ENCODE data around the gene SLC46A3. TPM values are rescaled to one million over a fixed set of nuclear protein-coding genes. Genes with fewer than 3 reads are reported as not detected.
A peak's percentile ranks its signal among the peaks of the same experiment; 100 is the strongest.

SLC46A3 gene
- 2.8 and 5.5 TPM in 2 replicates for total RNA-seq (ENCODE audit: low replicate concordance)
- long read RNA-seq, transcript SLC46A3-201 (6 exons, 3,173 nt) = major isoform, 13 of 20 reads
- long read RNA-seq, partial matches to known transcripts = 2 of 20 reads
- long read RNA-seq, other reads (novel, unspliced or antisense) = 2 of 20 reads

GRCh38 chr13:28718543-28719226, at the start of gene SLC46A3:
SLC46A3 (minus strand) TSS chr13:28718970; CDS start chr13:28717998, 972 bp downstream.
- Mint-ChIP-seq H3K4me3 (peak within 1 kb of the TSS; percentile 95), H3K27ac (peak within 1 kb of the TSS; percentile 73), H3K9me3 (no peaks in the 10 kb centered on the region), H3K36me3 (no peaks in the 10 kb centered on the region), H3K4me1 (ENCODE audit: unreplicated experiment) (peaks cover 7% of the 10 kb centered on the region), H3K27me3 (peaks cover 58% of the 10 kb centered on the region)
- TF ChIP-seq CTCF (conservative IDR thresholded peaks at IDR 0.05) = peak; percentile 34
- peak; percentile 96 for DNase-seq (ENCODE audit: extremely low spot score, unreplicated experiment)

- no peak for TF ChIP-seq CTCF (conservative IDR thresholded peaks at IDR 0.05)
- no peaks in the 10 kb centered on the region for H3K36me3 Mint-ChIP-seq
These were observed 45.1 kb upstream of the SLC46A3 start for GRCh38 chr13:28763887-28764286.

GRCh38 chr13:28761586-28761985, 42.8 kb upstream of the SLC46A3 start:
- H3K9me3 Mint-ChIP-seq = peaks cover 5% of the 10 kb centered on the region
- no peak for TF ChIP-seq CTCF (conservative IDR thresholded peaks at IDR 0.05)
- no peak overlapping the region for H3K4me3 Mint-ChIP-seq
- no peaks in the 10 kb centered on the region for H3K36me3 Mint-ChIP-seq
- DNase-seq (ENCODE audit: extremely low spot score, unreplicated experiment) = no peak
- no peaks in the 10 kb centered on the region for H3K27me3 Mint-ChIP-seq
- no peak overlapping the region for H3K27ac Mint-ChIP-seq
- H3K4me1 Mint-ChIP-seq (ENCODE audit: unreplicated experiment) = no peaks in the 10 kb centered on the region

More at GRCh38 chr13:28763887-28764286, 45.1 kb upstream of the SLC46A3 start:
- H3K4me3 Mint-ChIP-seq = no peak overlapping the region
- no peaks in the 10 kb centered on the region for H3K4me1 Mint-ChIP-seq (ENCODE audit: unreplicated experiment)
- H3K27ac Mint-ChIP-seq = no peak overlapping the region
- no peak for DNase-seq (ENCODE audit: extremely low spot score, unreplicated experiment)
- H3K9me3 Mint-ChIP-seq = peaks cover 4% of the 10 kb centered on the region
- no peaks in the 10 kb centered on the region for H3K27me3 Mint-ChIP-seq

GRCh38 chr13:28755546-28755870, 36.7 kb upstream of the SLC46A3 start:
- TF ChIP-seq CTCF (conservative IDR thresholded peaks at IDR 0.05) = no peak

GRCh38 chr13:28754698-28755545, 36.2 kb upstream of the SLC46A3 start:
- TF ChIP-seq CTCF (conservative IDR thresholded peaks at IDR 0.05) = no peak
- H3K4me1 Mint-ChIP-seq (ENCODE audit: unreplicated experiment) = no peaks in the 10 kb centered on the region
- no peaks in the 10 kb centered on the region for H3K36me3 Mint-ChIP-seq
- no peak for DNase-seq (ENCODE audit: extremely low spot score, unreplicated experiment)
- H3K27ac Mint-ChIP-seq = peak overlapping the region; percentile 89
- H3K9me3 Mint-ChIP-seq = peaks cover 5% of the 10 kb centered on the region
- no peaks in the 10 kb centered on the region for H3K27me3 Mint-ChIP-seq
- no peak overlapping the region for H3K4me3 Mint-ChIP-seq

More at GRCh38 chr13:28755546-28755870, 36.7 kb upstream of the SLC46A3 start:
- H3K27ac Mint-ChIP-seq = no peak overlapping the region
- no peaks in the 10 kb centered on the region for H3K36me3 Mint-ChIP-seq
- peaks cover 5% of the 10 kb centered on the region for H3K9me3 Mint-ChIP-seq
- no peak for DNase-seq (ENCODE audit: extremely low spot score, unreplicated experiment)
- no peaks in the 10 kb centered on the region for H3K27me3 Mint-ChIP-seq
- H3K4me1 Mint-ChIP-seq (ENCODE audit: unreplicated experiment) = no peaks in the 10 kb centered on the region
- no peak overlapping the region for H3K4me3 Mint-ChIP-seq
